ENCODE results near the gene AKT3. TPM values are rescaled to one million over a fixed set of nuclear protein-coding genes. Genes with fewer than 3 reads are reported as not detected.
A peak's percentile ranks its signal among the peaks of the same experiment; 100 is the strongest.

The AKT3 gene
- total and polyA plus RNA-seq, 5 donors from 2014 or later = 0.81 to 84.2 (median 2.8) TPM

GRCh38 chr1:243585982-243586381 lies 264.1 kb downstream of the AKT3 start:
- Mint-ChIP-seq H3K4me3 (no peak overlapping the region), H3K4me1 (peaks cover 22 to 37% (median 28%) of the 10 kb centered on the region in 4 donors), H3K36me3 (peaks cover 59% of the 10 kb centered on the region), H3K27me3 (no peaks in the 10 kb centered on the region), H3K9me3 (peaks cover 2 to 44% (median 16%) of the 10 kb centered on the region in 7 donors), H3K27ac (peak overlapping the region in 1 of 3 donors; percentile 28)
- no peak overlapping the region for H3K27ac ChIP-seq (ENCODE audit: insufficient read depth, low read length, poor library complexity, severe bottlenecking)
- H3K36me3 ChIP-seq (ENCODE audit: control insufficient read depth, insufficient read depth, low read length) = peaks cover 6% of the 10 kb centered on the region
- DNase-seq (no peak), ATAC-seq (ENCODE audit: low read depth in 2 of 2) (no peak)
- peaks cover 16% of the 10 kb centered on the region in 2 experiments for H3K9me3 ChIP-seq (ENCODE audit: control insufficient read depth in 2 of 2, low read length in 2 of 2)
- no peaks in the 10 kb centered on the region for H3K4me1 ChIP-seq (ENCODE audit: control insufficient read depth, insufficient read depth, low read length, poor library complexity, severe bottlenecking)
- H3K27me3 ChIP-seq (ENCODE audit: control insufficient read depth, insufficient read depth, low read length) = no peaks in the 10 kb centered on the region
- H3K4me3 ChIP-seq (ENCODE audit: low read depth, low read length) = no peak overlapping the region

DNA sequence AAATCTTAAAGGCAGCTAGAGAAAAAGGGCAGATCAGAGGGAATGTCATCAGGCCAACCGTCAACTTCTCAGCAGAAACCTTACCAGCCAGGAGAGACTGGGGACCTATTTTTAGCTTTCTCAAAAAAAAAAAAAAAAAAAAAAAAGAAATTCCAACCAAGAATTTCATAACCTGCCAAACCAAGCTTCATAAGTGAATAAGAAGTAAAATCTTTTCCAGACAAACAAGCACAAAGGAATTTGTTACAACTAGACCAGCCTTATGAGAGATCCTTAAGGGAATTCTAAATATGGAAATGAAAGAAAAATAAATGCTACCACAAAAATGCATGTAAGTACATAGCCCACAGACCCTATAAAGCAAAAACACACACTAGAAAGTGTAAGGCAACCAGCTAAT lies 267.7 kb downstream of the AKT3 start:
- Histone ChIP-seq H3K36me3 (ENCODE audit: control insufficient read depth, insufficient read depth, low read length) (peaks cover 6% of the 10 kb centered on the region), H3K9me3 (ENCODE audit: control insufficient read depth in 2 of 2, low read length in 2 of 2) (peaks cover 16% of the 10 kb centered on the region in 2 experiments), H3K4me1 (ENCODE audit: control insufficient read depth, insufficient read depth, low read length, poor library complexity, severe bottlenecking) (no peaks in the 10 kb centered on the region), H3K4me3 (ENCODE audit: low read depth, low read length) (no peak overlapping the region), H3K27me3 (ENCODE audit: control insufficient read depth, insufficient read depth, low read length) (no peaks in the 10 kb centered on the region), H3K27ac (ENCODE audit: insufficient read depth, low read length, poor library complexity, severe bottlenecking) (no peak overlapping the region)
- peaks cover 2 to 35% (median 17%) of the 10 kb centered on the region in 7 donors for H3K9me3 Mint-ChIP-seq
- DNase-seq (no peak), ATAC-seq (ENCODE audit: low read depth in 2 of 2) (no peak)
- peaks cover 7 to 24% (median 13%) of the 10 kb centered on the region in 4 donors for H3K4me1 Mint-ChIP-seq
- H3K27me3 Mint-ChIP-seq = no peaks in the 10 kb centered on the region
- peaks cover 54% of the 10 kb centered on the region for H3K36me3 Mint-ChIP-seq
- no peak overlapping the region for H3K27ac Mint-ChIP-seq
- no peak overlapping the region for H3K4me3 Mint-ChIP-seq

DNA sequence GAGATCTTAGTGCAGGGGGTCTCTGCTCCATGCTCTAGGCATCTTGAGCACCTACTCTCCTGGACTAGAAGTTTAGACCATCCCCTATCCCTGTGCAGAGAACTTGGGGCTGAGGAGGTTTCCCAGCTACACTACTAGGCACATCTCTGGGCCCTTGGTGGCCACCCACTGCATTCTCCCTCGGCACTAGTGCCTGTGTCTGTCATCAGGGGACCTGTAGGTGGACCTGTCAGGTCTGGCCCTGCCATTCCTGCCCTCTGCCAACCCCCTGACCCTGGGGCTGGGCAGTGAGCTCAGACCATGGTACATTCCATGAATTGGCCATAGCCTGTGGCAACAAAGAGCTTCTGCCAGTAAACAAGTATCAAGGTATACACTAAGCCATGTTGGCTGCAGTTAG lies 269.1 kb downstream of the AKT3 start:
- Mint-ChIP-seq H3K4me1 (peaks cover 1 to 24% (median 11%) of the 10 kb centered on the region in 4 donors), H3K9me3 (peaks cover 5 to 34% (median 19%) of the 10 kb centered on the region in 7 donors), H3K27me3 (no peaks in the 10 kb centered on the region), H3K27ac (no peak overlapping the region), H3K36me3 (peaks cover 57% of the 10 kb centered on the region), H3K4me3 (no peak overlapping the region)
- no peaks in the 10 kb centered on the region for H3K27me3 ChIP-seq (ENCODE audit: control insufficient read depth, insufficient read depth, low read length)
- no peak overlapping the region for H3K4me3 ChIP-seq (ENCODE audit: low read depth, low read length)
- no peaks in the 10 kb centered on the region for H3K4me1 ChIP-seq (ENCODE audit: control insufficient read depth, insufficient read depth, low read length, poor library complexity, severe bottlenecking)
- ATAC-seq (ENCODE audit: low read depth in 2 of 2) (no peak), DNase-seq (no peak)
- peaks cover 16% of the 10 kb centered on the region in 2 experiments for H3K9me3 ChIP-seq (ENCODE audit: control insufficient read depth in 2 of 2, low read length in 2 of 2)
- peaks cover 6% of the 10 kb centered on the region for H3K36me3 ChIP-seq (ENCODE audit: control insufficient read depth, insufficient read depth, low read length)
- H3K27ac ChIP-seq (ENCODE audit: insufficient read depth, low read length, poor library complexity, severe bottlenecking) = no peak overlapping the region

- Histone ChIP-seq H3K27me3 (ENCODE audit: control insufficient read depth, insufficient read depth, low read length) (no peaks in the 10 kb centered on the region), H3K4me1 (ENCODE audit: control insufficient read depth, insufficient read depth, low read length, poor library complexity, severe bottlenecking) (no peaks in the 10 kb centered on the region), H3K4me3 (ENCODE audit: low read depth, low read length) (no peak overlapping the region), H3K27ac (ENCODE audit: insufficient read depth, low read length, poor library complexity, severe bottlenecking) (no peak overlapping the region), H3K36me3 (ENCODE audit: control insufficient read depth, insufficient read depth, low read length) (peaks cover 2% of the 10 kb centered on the region), H3K9me3 (ENCODE audit: control insufficient read depth in 2 of 2, low read length in 2 of 2) (peaks cover 10 to 16% of the 10 kb centered on the region in 2 experiments)
- DNase-seq (no peak), ATAC-seq (ENCODE audit: low read depth in 2 of 2) (no peak)
- Mint-ChIP-seq H3K36me3 (peaks cover 51% of the 10 kb centered on the region), H3K9me3 (peaks cover 6 to 32% (median 17%) of the 10 kb centered on the region in 7 donors), H3K4me1 (peaks cover 0 to 24% (median 11%) of the 10 kb centered on the region in 4 donors), H3K4me3 (no peak overlapping the region), H3K27ac (no peak overlapping the region), H3K27me3 (no peaks in the 10 kb centered on the region)
Measured at GRCh38 chr1:243580072-243580471, 270.0 kb downstream of the AKT3 start.

DNA sequence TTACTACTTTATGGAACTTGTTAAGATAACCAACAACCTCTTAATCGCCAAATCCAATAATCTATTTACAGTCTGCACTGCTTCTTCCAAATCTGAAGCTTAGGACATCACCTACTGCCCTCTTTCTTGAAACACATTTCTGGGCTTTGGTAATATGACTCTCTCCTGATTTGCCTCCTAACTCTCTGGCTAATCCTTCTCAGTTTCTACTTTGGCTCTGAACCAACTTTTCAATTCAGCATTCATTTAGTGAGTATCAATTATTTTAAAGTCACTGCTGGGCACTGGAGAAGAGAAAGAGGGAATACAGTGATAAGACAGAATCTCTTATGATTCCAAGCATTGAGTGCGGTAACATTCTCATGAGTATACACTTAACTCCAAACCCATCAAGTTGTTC lies 275.0 kb downstream of the AKT3 start:
- H3K4me1 ChIP-seq (ENCODE audit: control insufficient read depth, insufficient read depth, low read length, poor library complexity, severe bottlenecking) = no peaks in the 10 kb centered on the region
- Mint-ChIP-seq H3K9me3 (peaks cover 0 to 6% (median 2%) of the 10 kb centered on the region in 7 donors), H3K4me1 (peaks cover 0 to 18% (median 11%) of the 10 kb centered on the region in 4 donors), H3K27me3 (no peaks in the 10 kb centered on the region), H3K27ac (no peak overlapping the region), H3K36me3 (peaks cover 45% of the 10 kb centered on the region), H3K4me3 (no peak overlapping the region)
- no peak for ATAC-seq (ENCODE audit: low read depth in 2 of 2)
- no peak overlapping the region for H3K4me3 ChIP-seq (ENCODE audit: low read depth, low read length)
- no peak overlapping the region for H3K27ac ChIP-seq (ENCODE audit: insufficient read depth, low read length, poor library complexity, severe bottlenecking)
- no peak for DNase-seq
- no peaks in the 10 kb centered on the region for H3K9me3 ChIP-seq (ENCODE audit: control insufficient read depth in 2 of 2, low read length in 2 of 2)
- no peaks in the 10 kb centered on the region for H3K27me3 ChIP-seq (ENCODE audit: control insufficient read depth, insufficient read depth, low read length)
- peaks cover 3% of the 10 kb centered on the region for H3K36me3 ChIP-seq (ENCODE audit: control insufficient read depth, insufficient read depth, low read length)

GRCh38 chr1:243572940-243573339 lies 277.1 kb downstream of the AKT3 start:
- no peak overlapping the region for H3K27ac ChIP-seq (ENCODE audit: insufficient read depth, low read length, poor library complexity, severe bottlenecking)
- Mint-ChIP-seq H3K4me3 (no peak overlapping the region), H3K27me3 (no peaks in the 10 kb centered on the region), H3K36me3 (peaks cover 45% of the 10 kb centered on the region), H3K4me1 (peaks cover 0 to 12% (median 8%) of the 10 kb centered on the region in 4 donors), H3K9me3 (peaks cover 0 to 5% (median 0%) of the 10 kb centered on the region in 7 donors), H3K27ac (no peak overlapping the region)
- no peaks in the 10 kb centered on the region for H3K9me3 ChIP-seq (ENCODE audit: control insufficient read depth in 2 of 2, low read length in 2 of 2)
- no peak for ATAC-seq (ENCODE audit: low read depth in 2 of 2)
- H3K36me3 ChIP-seq (ENCODE audit: control insufficient read depth, insufficient read depth, low read length) = peaks cover 3% of the 10 kb centered on the region
- H3K4me3 ChIP-seq (ENCODE audit: low read depth, low read length) = no peak overlapping the region
- no peaks in the 10 kb centered on the region for H3K4me1 ChIP-seq (ENCODE audit: control insufficient read depth, insufficient read depth, low read length, poor library complexity, severe bottlenecking)
- DNase-seq = no peak
- no peaks in the 10 kb centered on the region for H3K27me3 ChIP-seq (ENCODE audit: control insufficient read depth, insufficient read depth, low read length)

DNA sequence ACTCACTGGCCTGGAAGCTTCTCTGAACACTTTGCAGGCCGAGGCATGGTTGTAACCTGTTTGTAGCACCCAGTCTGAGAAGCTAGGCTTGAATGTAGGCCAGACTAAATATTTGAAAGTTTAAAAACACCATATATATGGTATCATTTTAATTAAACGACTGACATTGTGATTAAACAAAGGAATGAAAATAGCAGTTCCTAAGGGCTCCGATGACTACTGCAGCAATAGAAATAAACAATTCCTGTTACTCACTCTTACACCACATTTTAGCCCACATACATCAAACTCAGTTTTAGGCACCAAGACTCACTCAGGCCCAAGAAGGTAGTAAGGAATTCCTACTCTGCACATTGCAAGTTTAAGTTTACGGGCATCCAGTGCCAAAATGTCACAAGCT lies 281.2 kb downstream of the AKT3 start:
- H3K4me1 Mint-ChIP-seq = peaks cover 0 to 6% (median 4%) of the 10 kb centered on the region in 4 donors
- no peak overlapping the region for H3K4me3 ChIP-seq (ENCODE audit: low read depth, low read length)
- H3K9me3 ChIP-seq (ENCODE audit: control insufficient read depth in 2 of 2, low read length in 2 of 2) = no peaks in the 10 kb centered on the region
- peaks cover 0 to 5% (median 0%) of the 10 kb centered on the region in 7 donors for H3K9me3 Mint-ChIP-seq
- peaks cover 49% of the 10 kb centered on the region for H3K36me3 Mint-ChIP-seq
- peaks cover 9% of the 10 kb centered on the region for H3K36me3 ChIP-seq (ENCODE audit: control insufficient read depth, insufficient read depth, low read length)
- H3K4me1 ChIP-seq (ENCODE audit: control insufficient read depth, insufficient read depth, low read length, poor library complexity, severe bottlenecking) = no peaks in the 10 kb centered on the region
- H3K27me3 ChIP-seq (ENCODE audit: control insufficient read depth, insufficient read depth, low read length) = no peaks in the 10 kb centered on the region
- H3K27ac ChIP-seq (ENCODE audit: insufficient read depth, low read length, poor library complexity, severe bottlenecking) = no peak overlapping the region
- no peak for ATAC-seq (ENCODE audit: low read depth in 2 of 2)
- H3K4me3 Mint-ChIP-seq = no peak overlapping the region
- no peak for DNase-seq
- no peak overlapping the region for H3K27ac Mint-ChIP-seq
- no peaks in the 10 kb centered on the region for H3K27me3 Mint-ChIP-seq

GRCh38 chr1:243564814-243565213 lies 285.2 kb downstream of the AKT3 start:
- no peaks in the 10 kb centered on the region for H3K27me3 Mint-ChIP-seq
- no peak overlapping the region for H3K27ac Mint-ChIP-seq
- Histone ChIP-seq H3K36me3 (ENCODE audit: control insufficient read depth, insufficient read depth, low read length) (peaks cover 24% of the 10 kb centered on the region), H3K27me3 (ENCODE audit: control insufficient read depth, insufficient read depth, low read length) (no peaks in the 10 kb centered on the region), H3K4me3 (ENCODE audit: low read depth, low read length) (no peak overlapping the region), H3K27ac (ENCODE audit: insufficient read depth, low read length, poor library complexity, severe bottlenecking) (no peak overlapping the region), H3K9me3 (ENCODE audit: control insufficient read depth in 2 of 2, low read length in 2 of 2) (no peaks in the 10 kb centered on the region), H3K4me1 (ENCODE audit: control insufficient read depth, insufficient read depth, low read length, poor library complexity, severe bottlenecking) (no peaks in the 10 kb centered on the region)
- no peak for ATAC-seq (ENCODE audit: low read depth in 2 of 2)
- H3K4me3 Mint-ChIP-seq = no peak overlapping the region
- peaks cover 0 to 6% (median 0%) of the 10 kb centered on the region in 7 donors for H3K9me3 Mint-ChIP-seq
- DNase-seq = no peak
- peaks cover 41% of the 10 kb centered on the region for H3K36me3 Mint-ChIP-seq
- H3K4me1 Mint-ChIP-seq = peaks cover 0 to 6% (median under 1%) of the 10 kb centered on the region in 4 donors

All from CD4-positive, CD25-positive, alpha-beta regulatory T cell (primary cell).